Amniotic stem cell (primary cell): ENCODE results near the gene S100A10.

Source experiments
- DNase-seq: peaks from one replicate; lab custom pipeline; 2025; lab: John Stamatoyannopoulos, UW

Gene S100A10

DNA sequence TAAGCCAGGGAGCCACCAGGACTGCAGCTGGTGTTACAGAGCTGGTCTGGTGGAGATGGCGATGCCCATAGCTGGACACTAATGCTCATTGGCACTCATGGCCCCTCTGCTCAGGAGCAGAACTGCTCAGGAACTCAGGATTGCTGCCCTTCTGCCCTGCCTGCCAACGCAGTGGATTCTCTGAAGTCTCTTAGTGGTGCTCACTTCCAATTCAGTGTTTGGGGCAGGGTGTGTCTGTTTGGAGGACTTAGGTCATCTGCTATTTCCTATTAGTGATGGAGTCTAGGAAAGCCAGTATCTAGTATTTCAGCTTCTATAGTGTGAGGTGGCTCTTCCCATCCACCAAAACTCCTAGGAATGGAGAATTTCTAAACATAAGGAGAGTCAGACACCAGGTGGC is 29.1 kb downstream of the S100A10 start:
- DNase-seq = no peak

DNA sequence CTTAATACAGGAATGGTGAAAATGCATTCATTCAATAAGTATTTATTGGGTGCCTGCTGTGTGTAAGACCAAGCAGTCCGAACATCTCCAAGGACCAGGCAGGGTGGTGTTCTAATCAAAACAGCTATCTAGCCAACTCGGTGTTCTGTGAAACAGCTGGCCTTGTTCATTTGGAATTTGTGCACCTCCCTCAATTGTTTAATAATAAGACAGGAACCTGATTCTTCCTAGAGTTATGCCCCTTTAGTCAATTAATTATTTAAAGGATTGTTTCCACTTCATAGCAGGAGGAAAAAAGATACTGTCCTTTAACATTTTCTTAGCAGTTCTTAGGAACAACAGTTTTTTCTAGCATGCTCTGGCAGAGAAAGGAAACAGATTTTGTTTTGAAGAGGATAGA is 30.4 kb downstream of the S100A10 start:
- DNase-seq = no peak

DNA sequence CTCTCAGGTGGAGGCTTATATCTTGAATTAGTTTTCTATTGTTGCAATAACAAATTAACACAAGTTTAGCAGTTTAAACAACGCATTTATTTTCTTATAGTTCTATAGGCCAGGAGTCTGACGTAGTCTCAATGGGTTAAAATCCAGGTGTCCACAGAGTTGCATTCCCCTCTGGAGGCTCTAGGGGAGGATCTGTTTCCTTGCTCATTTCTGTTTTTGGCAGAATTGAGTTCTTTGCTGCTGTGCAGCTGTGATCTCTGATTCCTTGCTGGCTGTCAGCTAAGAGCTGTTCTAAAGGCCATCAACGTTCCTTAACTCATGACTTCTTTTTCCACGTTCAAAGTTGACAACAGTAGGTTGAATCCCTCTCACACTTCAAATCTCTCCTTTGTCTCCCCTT is 31.8 kb downstream of the S100A10 start:
- DNase-seq = no peak

DNA sequence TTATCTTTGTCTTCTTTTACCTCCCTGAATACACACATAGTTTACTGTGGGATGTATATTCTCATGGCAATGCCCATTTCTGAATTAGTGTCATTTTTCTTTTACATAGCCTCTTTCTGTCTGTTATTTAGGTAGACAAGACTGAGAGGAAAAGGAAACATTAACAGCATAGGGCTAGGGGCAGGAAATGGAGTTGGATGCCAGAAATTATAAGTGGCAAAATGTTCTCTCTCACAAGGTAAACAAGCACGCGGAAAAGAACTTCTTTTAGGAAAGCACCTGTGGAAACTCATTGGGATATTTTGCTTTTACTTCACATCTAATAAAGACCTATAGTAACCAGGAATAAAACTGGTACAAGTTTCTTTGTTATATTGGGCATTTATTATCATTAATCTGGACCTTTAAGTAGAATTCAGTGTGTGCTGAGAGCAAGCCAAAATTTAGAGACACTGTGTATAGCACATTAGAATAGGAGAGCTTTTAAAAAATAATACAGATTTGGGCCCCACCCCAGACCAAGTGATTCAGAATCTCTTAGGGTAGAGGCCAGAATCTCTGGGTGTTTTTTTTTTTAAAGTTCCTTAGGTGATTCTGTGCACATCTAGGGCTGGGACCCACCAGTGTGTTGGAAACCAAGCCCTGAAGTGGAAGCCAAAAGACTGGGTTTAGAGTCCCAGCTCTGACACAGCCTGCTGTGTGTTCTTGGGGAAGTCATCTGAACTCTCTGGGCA is 32.7 kb downstream of the S100A10 start:
- DNase-seq = no peak

DNA sequence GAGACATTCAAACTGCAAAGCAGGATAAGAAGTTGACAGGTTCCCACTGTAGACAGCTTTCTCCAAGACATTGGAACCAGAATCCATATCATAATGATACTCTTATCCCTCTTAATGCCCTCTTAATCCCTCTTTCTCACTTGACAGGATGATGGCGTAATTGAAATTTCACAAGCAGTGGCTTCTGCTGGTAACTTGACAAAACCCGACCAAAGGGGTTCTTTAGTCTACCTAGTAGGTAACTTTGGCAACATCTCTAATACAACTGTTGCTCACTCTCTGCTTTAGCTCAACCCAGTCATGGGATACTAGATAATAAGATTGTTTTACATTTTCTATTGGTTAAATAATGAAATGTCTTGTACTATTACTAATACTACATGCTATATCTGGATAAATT is 34.7 kb downstream of the S100A10 start:
- no peak for DNase-seq

DNA sequence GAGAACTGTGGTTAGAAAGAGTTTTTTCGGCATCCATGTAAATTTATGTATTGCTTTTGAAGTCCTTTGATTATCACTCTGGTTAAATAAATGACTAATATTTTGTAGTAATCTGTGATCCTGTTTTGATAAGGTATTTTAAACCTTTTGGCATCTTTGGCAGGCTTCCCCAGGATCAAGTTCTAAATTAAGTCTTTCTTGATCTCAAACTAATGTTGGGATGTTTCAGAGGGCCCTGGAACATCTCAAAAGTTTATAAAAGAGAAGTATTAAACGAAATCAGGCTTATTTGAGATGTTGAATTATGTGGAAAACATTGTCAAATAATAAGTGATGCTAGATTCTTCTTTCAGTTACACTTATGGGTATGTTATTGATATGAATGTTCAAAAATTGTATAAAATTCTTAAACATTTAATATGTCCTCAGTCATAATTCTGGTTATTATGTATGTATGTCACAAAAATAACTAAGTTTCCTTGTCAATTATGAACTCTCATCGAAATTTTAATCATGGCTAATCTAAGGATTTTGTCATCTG is 36.6 kb downstream of the S100A10 start:
- DNase-seq = no peak

DNA sequence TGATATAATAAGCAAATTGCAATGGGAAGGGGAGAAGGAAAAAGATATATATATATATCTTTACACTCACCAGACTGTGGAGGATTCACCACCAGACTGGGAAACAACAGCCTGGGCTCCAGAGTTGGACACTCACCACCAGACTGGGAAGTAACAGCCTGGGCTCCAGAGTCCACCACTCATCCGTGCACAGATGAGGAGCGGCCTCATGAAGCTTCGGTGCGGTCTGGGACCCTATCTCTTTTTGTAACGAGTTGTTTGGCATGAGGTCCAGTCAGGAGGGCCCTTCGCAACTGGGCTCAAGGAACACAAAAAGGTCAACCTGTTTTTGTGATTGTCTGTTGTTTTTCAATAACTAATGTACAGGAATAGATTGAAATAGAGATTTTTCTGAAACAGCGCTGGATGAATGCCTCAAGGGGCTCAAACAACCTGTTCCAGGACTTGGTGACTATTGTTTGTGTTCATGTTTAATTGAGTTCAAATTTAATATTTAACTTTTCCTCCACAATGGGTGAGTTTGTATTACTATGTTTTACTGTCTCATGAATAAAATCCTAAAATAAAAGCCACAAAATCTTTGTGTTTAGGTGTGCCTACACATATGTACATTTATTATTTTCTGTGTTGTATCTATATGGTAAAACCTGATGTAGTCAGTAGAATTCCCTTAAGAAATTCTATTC is 40.1 kb downstream of the S100A10 start:
- no peak for DNase-seq

DNA sequence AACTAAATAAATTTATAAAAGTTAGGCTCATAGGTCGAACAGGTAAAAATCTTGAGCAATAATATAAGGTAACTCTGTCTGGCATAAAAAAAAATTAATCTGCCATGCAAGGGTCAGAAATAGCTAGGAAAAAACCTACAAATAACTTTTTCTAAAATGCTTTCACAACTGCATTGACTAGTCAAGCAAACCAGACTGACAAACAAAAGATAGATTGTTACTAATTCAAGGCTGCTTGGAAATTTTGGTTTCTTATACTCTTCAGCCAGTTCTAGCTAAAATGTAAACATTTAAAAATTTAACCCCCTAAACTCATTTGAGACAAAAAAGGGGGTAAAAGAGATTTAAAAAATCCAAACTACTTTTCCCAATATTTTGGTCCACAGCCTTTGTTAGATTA is 40.8 kb downstream of the S100A10 start:
- DNase-seq = no peak

DNA sequence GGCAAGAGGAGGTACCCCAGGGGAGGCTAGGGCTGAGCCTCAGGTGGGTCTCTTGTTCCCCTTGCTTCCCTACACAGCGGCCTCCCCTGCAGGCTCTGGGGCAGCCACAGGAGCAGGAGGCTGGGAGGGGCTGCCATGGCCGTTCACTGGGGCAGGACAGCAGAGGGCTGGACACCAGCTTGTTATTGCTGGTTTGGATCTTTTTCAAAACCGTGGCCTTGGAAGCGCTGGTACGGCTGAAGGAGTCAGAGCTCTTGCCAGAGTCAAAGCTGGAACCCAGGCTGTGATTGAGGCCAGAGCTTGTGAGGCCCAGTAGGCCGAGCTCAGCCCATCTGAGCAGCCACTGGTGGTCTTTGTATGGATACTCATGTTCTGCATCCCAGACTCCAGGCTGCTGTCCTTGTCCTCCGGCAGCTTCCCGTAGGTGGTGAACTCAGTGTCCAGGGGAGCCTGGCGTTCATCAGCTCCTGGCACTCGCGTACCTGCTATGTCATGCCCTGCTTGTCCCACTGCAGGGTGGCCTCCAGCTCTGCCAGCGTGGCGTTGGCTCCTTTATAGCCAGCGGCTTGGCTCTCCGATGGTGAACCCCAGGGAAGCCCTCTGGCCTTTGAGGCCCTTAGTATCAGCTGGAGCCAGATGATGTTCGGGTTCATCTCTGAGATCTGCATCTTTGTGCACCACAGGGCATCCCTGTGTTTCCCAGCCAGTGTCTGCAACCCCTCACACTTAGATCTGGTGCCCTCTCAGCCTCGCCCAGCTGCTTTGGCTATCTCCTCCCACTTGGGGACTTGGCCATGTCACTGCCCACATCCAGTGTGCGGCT is 44.1 kb downstream of the S100A10 start:
- DNase-seq = no peak

DNA sequence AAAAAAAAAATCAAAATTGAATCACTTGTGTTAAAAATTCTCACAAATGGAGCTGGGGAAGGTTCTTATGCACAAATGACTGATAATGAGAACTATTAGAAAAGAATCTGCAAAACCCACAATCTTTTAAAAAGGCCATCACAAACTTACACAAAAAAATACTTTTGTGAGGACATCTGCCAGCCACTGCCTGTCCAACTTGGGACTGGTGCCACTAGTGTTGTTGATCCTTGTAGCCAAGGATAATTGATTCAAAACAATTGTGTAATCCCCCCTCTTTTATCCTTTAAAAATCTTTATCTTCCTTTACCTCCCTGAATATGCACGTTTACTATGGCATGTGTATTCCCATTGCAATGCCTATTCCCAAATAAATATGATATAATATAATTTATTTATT is 45.2 kb downstream of the S100A10 start:
- DNase-seq = no peak

DNA sequence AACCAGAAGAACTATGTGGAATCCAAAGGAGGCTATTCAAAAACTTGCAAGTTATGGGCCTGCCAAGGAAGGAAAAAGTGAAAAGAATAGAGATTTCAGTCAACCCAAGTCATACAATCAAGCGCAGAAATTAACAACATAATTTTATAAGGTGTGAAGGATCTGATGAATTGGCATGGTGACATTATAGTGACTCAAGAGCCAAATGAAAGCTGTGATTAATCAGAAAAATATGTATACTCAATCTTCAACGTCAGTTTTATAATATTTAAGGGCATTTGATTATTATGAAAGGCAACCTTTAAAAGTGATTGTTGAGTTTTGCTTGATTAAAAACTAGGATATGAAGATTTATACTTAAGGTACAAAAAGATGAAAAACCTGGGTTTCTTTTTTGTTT is 46.5 kb downstream of the S100A10 start:
- DNase-seq = no peak

DNA sequence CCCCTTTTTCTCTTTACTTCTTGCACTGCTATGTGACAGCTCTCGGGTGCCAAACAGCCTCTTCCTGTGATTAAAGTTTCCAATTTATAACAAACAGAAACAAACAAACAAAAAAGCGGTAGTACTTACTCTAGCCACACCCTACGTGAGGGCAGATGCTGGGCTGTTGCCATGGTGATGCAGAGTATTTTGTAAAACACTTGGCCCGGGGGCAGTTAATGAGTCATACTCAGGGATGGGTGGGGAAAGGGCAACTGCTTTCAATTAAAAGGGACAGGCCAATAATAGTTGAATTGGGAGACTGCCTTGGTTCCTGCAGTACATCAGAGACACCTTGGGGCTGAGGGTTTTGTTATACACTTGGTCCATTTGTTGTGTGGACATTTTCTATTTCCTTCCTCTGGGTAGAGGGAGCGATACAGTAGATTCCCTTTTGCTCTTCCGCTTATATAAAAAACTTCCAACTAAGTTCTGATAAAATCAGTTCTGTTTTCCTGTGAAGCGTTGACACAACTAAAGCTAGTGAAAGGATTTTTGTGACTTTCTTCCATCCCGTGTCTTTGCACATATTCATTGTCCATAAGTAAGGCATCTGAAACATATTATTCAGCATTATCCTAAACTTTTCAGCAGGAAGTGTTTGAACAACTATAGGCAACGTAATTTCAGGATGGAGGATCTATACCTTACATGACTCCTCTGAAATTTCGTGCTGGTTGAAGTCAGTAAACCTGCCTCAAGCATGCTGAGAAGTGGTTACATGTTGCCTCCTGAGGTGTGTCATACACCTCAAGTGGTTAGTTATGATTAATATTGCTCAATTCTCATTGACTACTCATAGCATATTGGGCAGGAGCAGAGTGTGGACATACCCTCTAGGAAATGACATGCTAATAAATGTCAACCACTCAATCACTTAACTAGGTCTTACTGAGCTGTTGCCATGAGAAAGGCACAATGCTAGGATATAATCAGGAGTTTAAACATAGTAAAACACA is 47.6 kb downstream of the S100A10 start:
- peak; percentile 93 for DNase-seq

DNA sequence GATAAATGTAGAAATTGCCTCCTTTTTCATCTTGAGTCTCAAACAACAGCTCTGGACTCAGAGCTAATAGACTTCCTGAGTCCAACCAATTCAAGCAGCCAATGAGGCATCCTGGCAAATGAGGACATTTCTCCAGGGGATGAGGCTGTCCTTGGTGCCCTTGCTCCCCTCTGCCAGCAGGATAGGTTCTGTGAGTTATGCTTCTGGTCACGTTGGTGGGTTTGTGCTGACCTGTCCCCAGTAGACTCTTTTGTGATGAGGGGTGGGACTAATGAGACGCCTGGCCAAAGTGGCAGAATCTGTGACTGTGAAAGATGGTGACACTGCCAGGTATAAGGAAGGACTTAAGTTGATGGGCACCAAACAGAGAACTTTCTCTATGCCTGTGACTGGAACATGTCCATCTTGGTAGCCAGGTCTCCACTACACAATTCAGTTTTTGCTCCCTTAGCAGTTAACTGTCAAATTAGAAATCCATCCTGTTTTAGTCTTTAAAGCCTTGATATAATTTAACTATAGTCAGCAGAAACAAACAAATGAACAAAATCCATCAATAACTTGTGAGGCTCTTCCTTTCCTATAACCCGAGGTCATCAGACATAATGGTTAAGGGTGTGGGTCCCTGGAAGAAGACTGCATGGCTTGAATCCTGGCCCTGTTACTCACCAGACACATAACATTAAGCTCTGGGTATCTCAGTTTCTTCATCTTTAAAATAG is 48.6 kb downstream of the S100A10 start:
- DNase-seq = no peak

DNA sequence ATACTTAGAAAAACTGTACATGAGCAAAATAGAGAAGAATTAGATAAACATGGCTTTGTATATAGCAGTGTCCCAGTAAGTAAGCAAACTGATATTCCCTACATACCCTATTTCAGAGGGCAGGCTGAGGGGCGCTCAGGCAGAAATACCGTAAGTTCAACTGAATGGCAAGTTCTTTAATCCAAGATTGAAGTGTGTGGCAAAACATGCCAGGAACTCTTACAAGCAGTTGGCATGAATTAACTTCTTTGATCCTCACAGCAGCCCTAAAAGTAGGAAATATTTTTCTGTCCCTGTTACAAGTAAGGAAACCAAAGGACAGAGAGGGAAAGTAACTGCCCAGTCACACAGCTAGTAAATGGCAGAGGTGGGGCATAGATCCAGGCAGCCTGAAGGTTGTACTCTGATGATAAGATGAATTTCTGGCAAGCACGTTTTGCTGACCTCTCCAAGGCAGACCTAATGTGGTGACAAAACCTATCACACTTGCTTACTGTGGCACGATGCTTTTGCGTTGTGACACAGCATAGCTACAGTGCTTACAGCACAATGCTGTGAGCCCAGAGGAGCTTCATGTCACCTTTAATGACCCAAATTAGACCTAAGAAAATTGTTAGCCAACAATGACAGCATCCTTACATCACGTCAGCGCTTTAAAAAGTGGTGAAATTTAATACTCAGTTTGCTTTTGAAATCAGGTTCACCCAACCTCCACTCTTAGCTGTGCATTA is 49.4 kb downstream of the S100A10 start:
- DNase-seq = no peak

DNA sequence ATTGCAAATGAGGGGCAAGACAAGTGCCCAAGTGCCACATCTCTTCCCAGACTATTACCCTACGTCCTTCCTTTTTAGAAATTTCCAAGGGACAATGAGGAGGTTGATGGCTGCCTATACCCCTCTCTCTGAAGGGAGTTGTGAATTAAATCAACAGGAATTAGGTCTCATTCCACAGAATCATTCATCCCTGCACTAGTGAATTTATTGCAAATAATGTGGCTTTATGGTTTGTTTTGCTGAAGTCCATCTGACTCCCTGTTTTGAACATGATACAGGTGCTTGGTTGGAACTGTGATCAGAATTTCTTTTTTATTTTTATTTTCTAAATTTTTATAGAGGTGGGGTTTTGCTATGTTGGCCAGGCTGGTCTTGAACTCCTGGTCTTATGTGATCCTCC is 50.1 kb downstream of the S100A10 start:
- no peak for DNase-seq

DNA sequence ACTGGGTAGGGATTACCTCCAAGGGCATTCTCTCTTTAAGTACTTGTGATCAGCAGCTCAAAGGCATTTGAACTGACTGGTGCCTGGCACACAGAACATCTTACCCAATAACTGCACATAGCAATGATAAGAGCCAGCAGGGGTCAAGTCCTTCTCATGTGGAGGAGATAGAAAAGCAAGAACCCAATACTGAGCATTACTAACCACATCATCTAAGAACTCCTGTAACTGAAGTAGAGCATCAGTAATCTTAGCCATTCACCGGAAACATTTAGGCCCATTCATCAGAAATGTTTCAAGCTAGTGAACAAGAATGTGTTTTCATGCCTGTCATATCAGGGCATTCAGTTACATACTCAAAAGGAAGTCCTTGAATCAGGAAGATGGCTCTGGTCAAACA is 50.8 kb downstream of the S100A10 start:
- no peak for DNase-seq

DNA sequence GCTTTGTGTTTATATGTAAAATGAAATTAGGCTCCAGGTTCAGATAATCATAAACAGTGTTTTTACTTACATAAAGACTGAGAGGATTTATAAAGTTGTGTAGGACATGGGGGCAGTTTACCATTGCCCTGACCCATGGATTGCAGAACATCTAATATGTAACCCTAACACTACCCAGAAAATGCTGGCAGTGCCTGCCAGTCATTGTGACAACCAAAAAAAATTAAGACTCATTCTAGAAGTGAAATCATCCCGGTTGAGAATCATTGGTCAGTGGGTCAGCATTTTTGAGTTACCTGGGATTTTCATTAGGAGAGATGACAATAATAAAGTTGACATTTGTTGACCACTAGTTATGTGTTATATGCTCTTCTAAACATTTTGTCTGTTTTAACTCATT is 53.1 kb downstream of the S100A10 start:
- DNase-seq = no peak

DNA sequence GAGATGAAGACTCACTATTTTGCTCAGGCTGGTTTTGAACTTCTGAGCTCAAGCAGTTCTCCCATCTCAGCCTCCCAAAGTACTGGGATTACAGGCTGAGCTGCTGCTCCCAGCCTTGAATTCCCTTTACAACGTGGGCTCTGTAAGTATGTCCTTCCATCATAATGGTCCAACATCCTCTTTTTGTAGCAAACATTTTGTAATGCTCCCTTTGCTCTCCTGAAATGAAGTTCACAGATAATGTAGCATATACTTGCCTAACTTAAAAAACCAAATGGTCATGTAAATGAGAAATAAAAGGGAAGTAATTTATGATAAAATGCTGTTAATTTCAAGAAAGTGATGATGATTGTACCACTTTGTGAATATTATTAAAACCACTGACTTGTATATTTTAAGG is 53.9 kb downstream of the S100A10 start:
- no peak for DNase-seq

DNA sequence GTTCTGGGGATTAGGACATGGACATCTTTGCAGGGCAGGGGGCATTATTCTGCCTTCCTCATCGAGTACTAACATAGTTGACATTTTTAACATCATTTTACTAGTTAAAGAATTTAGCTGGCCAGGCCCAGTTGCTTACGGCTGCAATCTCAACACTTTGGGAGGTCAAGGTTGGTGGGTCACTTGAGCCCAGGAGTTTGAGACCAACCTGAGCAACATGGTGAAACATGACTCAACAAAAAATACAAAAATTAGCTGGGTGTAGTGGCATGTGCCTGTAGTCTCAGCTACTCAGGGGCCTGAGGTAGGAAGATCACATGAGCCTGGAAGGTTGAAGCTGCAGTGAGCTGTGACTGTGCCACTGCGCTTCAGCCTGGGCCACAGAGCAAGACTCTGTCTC is 54.5 kb downstream of the S100A10 start:
- no peak for DNase-seq

DNA sequence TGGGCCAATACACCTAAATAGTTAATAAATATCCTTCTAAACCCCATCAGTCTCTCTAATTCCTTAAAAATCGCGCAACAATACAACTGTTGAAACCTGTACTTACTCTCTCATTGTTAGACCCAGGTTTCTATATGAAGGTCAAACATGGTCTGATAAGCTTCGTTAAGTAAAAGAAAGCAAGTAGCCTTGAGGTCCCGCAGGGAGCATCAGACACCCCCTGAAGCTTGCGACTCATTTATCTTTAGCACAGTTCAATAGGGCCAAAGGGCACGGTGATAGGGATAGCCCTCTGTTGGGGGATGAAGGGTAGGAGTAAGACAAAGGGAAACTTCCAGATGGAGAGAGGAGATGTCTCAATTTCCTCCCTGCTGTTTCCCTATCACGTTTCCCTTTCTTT is 57.0 kb downstream of the S100A10 start:
- no peak for DNase-seq
